ENCODE data around the gene TLE6.

Gene TLE6

GRCh38 chr19:2952953-2953481 lies 24.3 kb upstream of the TLE6 start:
- TF ChIP-seq TAF1 (IDR thresholded peaks at IDR 0.05; ENCODE audit: borderline replicate concordance, insufficient read depth, low read length) (no peak), REST (IDR thresholded peaks at IDR 0.05; ENCODE audit: insufficient read depth in 1 of 2, low read depth in 2 of 2, low read length in 2 of 2) (no peak), FOXP2 (optimal IDR thresholded peaks at IDR 0.05; ENCODE audit: borderline replicate concordance, extremely low read depth, extremely low read length, insufficient read depth) (no peak), POLR2AphosphoS5 (IDR thresholded peaks at IDR 0.05; ENCODE audit: low read depth, low read length) (no peak), SIN3A (IDR thresholded peaks at IDR 0.05; ENCODE audit: borderline replicate concordance, insufficient read depth, low read length) (no peak)

DNA sequence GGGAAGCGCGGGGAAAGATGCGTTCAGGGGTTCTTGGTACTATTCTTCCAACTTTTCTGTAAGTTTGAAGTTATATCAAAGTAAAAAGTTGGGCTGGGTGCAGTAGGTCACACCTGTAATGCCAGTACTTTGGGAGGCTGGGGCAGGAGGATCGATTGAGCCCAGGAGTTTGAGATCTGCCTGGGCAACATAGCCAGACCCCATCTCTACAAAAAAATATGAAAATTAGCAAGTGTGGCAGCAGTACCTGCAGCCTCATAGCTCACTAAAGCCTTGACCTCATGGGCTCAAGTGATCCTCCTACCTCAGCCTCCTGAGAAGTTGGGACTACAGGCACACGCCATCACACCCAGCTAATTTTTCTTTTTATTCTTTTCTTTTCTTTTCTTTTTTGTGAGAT lies 20.2 kb upstream of the TLE6 start:
- no peak for TF ChIP-seq SIN3A (IDR thresholded peaks at IDR 0.05; ENCODE audit: borderline replicate concordance, insufficient read depth, low read length)
- TF ChIP-seq POLR2AphosphoS5 (IDR thresholded peaks at IDR 0.05; ENCODE audit: low read depth, low read length), result no peak
- no peak for TF ChIP-seq FOXP2 (optimal IDR thresholded peaks at IDR 0.05; ENCODE audit: borderline replicate concordance, extremely low read depth, extremely low read length, insufficient read depth)
- no peak for TF ChIP-seq REST (IDR thresholded peaks at IDR 0.05; ENCODE audit: insufficient read depth in 1 of 2, low read depth in 2 of 2, low read length in 2 of 2)
- TF ChIP-seq TAF1 (IDR thresholded peaks at IDR 0.05; ENCODE audit: borderline replicate concordance, insufficient read depth, low read length), result no peak

DNA sequence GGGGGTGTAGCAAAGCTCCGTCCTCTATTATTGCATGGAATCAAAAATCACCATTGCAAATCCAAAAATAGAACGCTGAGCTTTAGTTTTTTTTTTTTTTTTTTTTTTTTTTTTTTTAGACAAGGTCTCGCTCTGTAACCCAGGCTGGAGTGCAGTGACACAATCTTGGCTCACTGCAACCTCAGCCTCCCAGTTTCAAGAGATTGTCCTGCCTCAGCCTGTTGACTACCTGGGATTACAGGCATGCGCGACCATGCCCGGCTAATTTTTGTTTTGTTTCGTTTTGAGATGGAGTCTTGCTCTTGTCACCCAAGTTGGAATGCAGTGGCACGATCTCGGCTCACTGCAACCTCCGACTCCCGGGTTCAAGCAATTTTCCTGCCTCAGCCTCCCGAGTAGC lies 17.2 kb upstream of the TLE6 start:
- TF ChIP-seq POLR2AphosphoS5 (IDR thresholded peaks at IDR 0.05; ENCODE audit: low read depth, low read length), result no peak
- TF ChIP-seq REST (IDR thresholded peaks at IDR 0.05; ENCODE audit: insufficient read depth in 1 of 2, low read depth in 2 of 2, low read length in 2 of 2), result no peak
- no peak for TF ChIP-seq SIN3A (IDR thresholded peaks at IDR 0.05; ENCODE audit: borderline replicate concordance, insufficient read depth, low read length)
- no peak for TF ChIP-seq TAF1 (IDR thresholded peaks at IDR 0.05; ENCODE audit: borderline replicate concordance, insufficient read depth, low read length)
- no peak for TF ChIP-seq FOXP2 (optimal IDR thresholded peaks at IDR 0.05; ENCODE audit: borderline replicate concordance, extremely low read depth, extremely low read length, insufficient read depth)

DNA sequence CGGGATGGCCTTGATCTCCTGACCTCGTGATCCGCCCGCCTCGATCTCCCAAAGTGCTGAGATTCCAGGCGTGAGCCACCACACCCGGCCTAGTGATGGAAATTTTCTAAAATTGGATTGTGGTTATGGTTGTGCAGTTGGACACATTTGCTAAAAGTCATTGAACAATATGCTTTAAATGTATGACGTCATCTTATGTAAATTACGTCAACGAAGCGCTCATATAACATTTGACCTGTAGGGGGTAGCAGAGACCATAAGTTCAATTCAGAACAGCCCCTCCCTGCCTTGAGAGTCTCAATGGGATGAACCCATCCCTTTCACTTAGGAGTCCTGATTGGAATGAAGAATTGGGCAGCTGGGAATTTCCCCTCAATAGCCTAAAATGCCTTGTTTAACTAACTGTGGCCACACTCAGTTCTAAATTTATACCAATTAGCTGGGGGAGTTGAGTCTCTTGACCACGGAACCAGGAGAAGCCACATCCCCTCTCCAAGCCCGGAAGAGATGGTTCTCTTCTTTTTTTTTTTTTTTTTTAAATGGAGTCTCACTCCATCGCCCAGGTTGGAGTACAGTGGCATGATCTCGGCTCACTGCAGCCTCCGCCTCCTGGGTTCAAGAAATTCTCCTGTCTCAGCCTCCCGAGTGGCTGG lies 15.2 kb upstream of the TLE6 start:
- no peak for TF ChIP-seq POLR2AphosphoS5 (IDR thresholded peaks at IDR 0.05; ENCODE audit: low read depth, low read length)
- TF ChIP-seq TAF1 (IDR thresholded peaks at IDR 0.05; ENCODE audit: borderline replicate concordance, insufficient read depth, low read length), result no peak
- no peak for TF ChIP-seq REST (IDR thresholded peaks at IDR 0.05; ENCODE audit: insufficient read depth in 1 of 2, low read depth in 2 of 2, low read length in 2 of 2)
- TF ChIP-seq FOXP2 (optimal IDR thresholded peaks at IDR 0.05; ENCODE audit: borderline replicate concordance, extremely low read depth, extremely low read length, insufficient read depth), result no peak

All from PFSK-1 (cell line).